ENCODE results near the gene CZIB.

Gene CZIB

GRCh38 chr1:53183095-53183990 is 37.1 kb downstream of the CZIB start:
- Histone ChIP-seq H3K4me1 (ENCODE audit: control insufficient read depth, low read depth, low read length) (no peaks in the 10 kb centered on the region), H3K36me3 (ENCODE audit: control insufficient read depth, low read depth, low read length) (no peaks in the 10 kb centered on the region), H3K9ac (ENCODE audit: low read length) (no peak overlapping the region), H3K4me3 (ENCODE audit: low read length) (no peak overlapping the region), H3K9me3 (ENCODE audit: control insufficient read depth, low read depth, low read length) (no peaks in the 10 kb centered on the region), H3K27ac (ENCODE audit: low read length) (no peak overlapping the region), H3K27me3 (ENCODE audit: control insufficient read depth, insufficient read depth, low read length) (peaks cover 3% of the 10 kb centered on the region)

GRCh38 chr1:53182716-53183094 is 37.7 kb downstream of the CZIB start:
- Histone ChIP-seq H3K9ac (ENCODE audit: low read length) (no peak overlapping the region), H3K27ac (ENCODE audit: low read length) (no peak overlapping the region), H3K4me3 (ENCODE audit: low read length) (no peak overlapping the region), H3K36me3 (ENCODE audit: control insufficient read depth, low read depth, low read length) (no peaks in the 10 kb centered on the region), H3K9me3 (ENCODE audit: control insufficient read depth, low read depth, low read length) (no peaks in the 10 kb centered on the region), H3K27me3 (ENCODE audit: control insufficient read depth, insufficient read depth, low read length) (peaks cover 3% of the 10 kb centered on the region), H3K4me1 (ENCODE audit: control insufficient read depth, low read depth, low read length) (no peaks in the 10 kb centered on the region)

GRCh38 chr1:53182111-53182593 is 38.3 kb downstream of the CZIB start:
- H3K9ac ChIP-seq (ENCODE audit: low read length) = no peak overlapping the region
- no peak overlapping the region for H3K27ac ChIP-seq (ENCODE audit: low read length)
- H3K4me3 ChIP-seq (ENCODE audit: low read length) = no peak overlapping the region
- no peaks in the 10 kb centered on the region for H3K36me3 ChIP-seq (ENCODE audit: control insufficient read depth, low read depth, low read length)
- no peaks in the 10 kb centered on the region for H3K9me3 ChIP-seq (ENCODE audit: control insufficient read depth, low read depth, low read length)
- peaks cover 3% of the 10 kb centered on the region for H3K27me3 ChIP-seq (ENCODE audit: control insufficient read depth, insufficient read depth, low read length)
- no peaks in the 10 kb centered on the region for H3K4me1 ChIP-seq (ENCODE audit: control insufficient read depth, low read depth, low read length)

GRCh38 chr1:53180951-53181350 is 39.5 kb downstream of the CZIB start:
- H3K36me3 ChIP-seq (ENCODE audit: control insufficient read depth, low read depth, low read length) = no peaks in the 10 kb centered on the region
- no peaks in the 10 kb centered on the region for H3K4me1 ChIP-seq (ENCODE audit: control insufficient read depth, low read depth, low read length)
- H3K27ac ChIP-seq (ENCODE audit: low read length) = no peak overlapping the region
- H3K4me3 ChIP-seq (ENCODE audit: low read length) = no peak overlapping the region
- H3K9me3 ChIP-seq (ENCODE audit: control insufficient read depth, low read depth, low read length) = no peaks in the 10 kb centered on the region
- H3K9ac ChIP-seq (ENCODE audit: low read length) = no peak overlapping the region
- H3K27me3 ChIP-seq (ENCODE audit: control insufficient read depth, insufficient read depth, low read length) = peaks cover 8% of the 10 kb centered on the region

- H3K9me3 ChIP-seq (ENCODE audit: control insufficient read depth, low read depth, low read length) = no peaks in the 10 kb centered on the region
- no peak overlapping the region for H3K9ac ChIP-seq (ENCODE audit: low read length)
- peaks cover 8% of the 10 kb centered on the region for H3K27me3 ChIP-seq (ENCODE audit: control insufficient read depth, insufficient read depth, low read length)
- H3K36me3 ChIP-seq (ENCODE audit: control insufficient read depth, low read depth, low read length) = no peaks in the 10 kb centered on the region
- H3K4me3 ChIP-seq (ENCODE audit: low read length) = no peak overlapping the region
- H3K4me1 ChIP-seq (ENCODE audit: control insufficient read depth, low read depth, low read length) = peaks cover 3% of the 10 kb centered on the region
- no peak overlapping the region for H3K27ac ChIP-seq (ENCODE audit: low read length)
Observed at GRCh38 chr1:53180226-53180625, 40.2 kb downstream of the CZIB start.

GRCh38 chr1:53176452-53177208 is 43.8 kb downstream of the CZIB start:
- no peak overlapping the region for H3K4me3 ChIP-seq (ENCODE audit: low read length)
- H3K36me3 ChIP-seq (ENCODE audit: control insufficient read depth, low read depth, low read length) = no peaks in the 10 kb centered on the region
- H3K27ac ChIP-seq (ENCODE audit: low read length) = no peak overlapping the region
- H3K4me1 ChIP-seq (ENCODE audit: control insufficient read depth, low read depth, low read length) = peaks cover 11% of the 10 kb centered on the region
- no peak overlapping the region for H3K9ac ChIP-seq (ENCODE audit: low read length)
- peaks cover 5% of the 10 kb centered on the region for H3K27me3 ChIP-seq (ENCODE audit: control insufficient read depth, insufficient read depth, low read length)
- no peaks in the 10 kb centered on the region for H3K9me3 ChIP-seq (ENCODE audit: control insufficient read depth, low read depth, low read length)

- no peak overlapping the region for H3K4me3 ChIP-seq (ENCODE audit: low read length)
- no peaks in the 10 kb centered on the region for H3K36me3 ChIP-seq (ENCODE audit: control insufficient read depth, low read depth, low read length)
- peaks cover 5% of the 10 kb centered on the region for H3K27me3 ChIP-seq (ENCODE audit: control insufficient read depth, insufficient read depth, low read length)
- H3K4me1 ChIP-seq (ENCODE audit: control insufficient read depth, low read depth, low read length) = peaks cover 11% of the 10 kb centered on the region
- H3K9me3 ChIP-seq (ENCODE audit: control insufficient read depth, low read depth, low read length) = no peaks in the 10 kb centered on the region
- no peak overlapping the region for H3K9ac ChIP-seq (ENCODE audit: low read length)
- no peak overlapping the region for H3K27ac ChIP-seq (ENCODE audit: low read length)
Observed at GRCh38 chr1:53174971-53175913, 45.2 kb downstream of the CZIB start.

GRCh38 chr1:53172426-53173128 is 47.9 kb downstream of the CZIB start:
- Histone ChIP-seq H3K9ac (ENCODE audit: low read length) (no peak overlapping the region), H3K36me3 (ENCODE audit: control insufficient read depth, low read depth, low read length) (no peaks in the 10 kb centered on the region), H3K27me3 (ENCODE audit: control insufficient read depth, insufficient read depth, low read length) (peaks cover 5% of the 10 kb centered on the region), H3K4me1 (ENCODE audit: control insufficient read depth, low read depth, low read length) (peaks cover 11% of the 10 kb centered on the region), H3K4me3 (ENCODE audit: low read length) (no peak overlapping the region), H3K27ac (ENCODE audit: low read length) (no peak overlapping the region), H3K9me3 (ENCODE audit: control insufficient read depth, low read depth, low read length) (no peaks in the 10 kb centered on the region)

GRCh38 chr1:53166912-53167311 is 53.5 kb downstream of the CZIB start:
- no peak overlapping the region for H3K27ac ChIP-seq (ENCODE audit: low read length)
- H3K27me3 ChIP-seq (ENCODE audit: control insufficient read depth, insufficient read depth, low read length) = no peaks in the 10 kb centered on the region

GRCh38 chr1:53166366-53166765 is 54.1 kb downstream of the CZIB start:
- Histone ChIP-seq H3K9ac (ENCODE audit: low read length) (no peak overlapping the region), H3K36me3 (ENCODE audit: control insufficient read depth, low read depth, low read length) (no peaks in the 10 kb centered on the region), H3K27ac (ENCODE audit: low read length) (no peak overlapping the region), H3K4me1 (ENCODE audit: control insufficient read depth, low read depth, low read length) (peaks cover 5% of the 10 kb centered on the region), H3K4me3 (ENCODE audit: low read length) (no peak overlapping the region), H3K9me3 (ENCODE audit: control insufficient read depth, low read depth, low read length) (no peaks in the 10 kb centered on the region), H3K27me3 (ENCODE audit: control insufficient read depth, insufficient read depth, low read length) (no peaks in the 10 kb centered on the region)

More at GRCh38 chr1:53166912-53167311, 53.5 kb downstream of the CZIB start:
- Histone ChIP-seq H3K9ac (ENCODE audit: low read length) (no peak overlapping the region), H3K36me3 (ENCODE audit: control insufficient read depth, low read depth, low read length) (no peaks in the 10 kb centered on the region), H3K4me3 (ENCODE audit: low read length) (no peak overlapping the region), H3K4me1 (ENCODE audit: control insufficient read depth, low read depth, low read length) (peaks cover 5% of the 10 kb centered on the region), H3K9me3 (ENCODE audit: control insufficient read depth, low read depth, low read length) (no peaks in the 10 kb centered on the region)
